Tibial nerve (tissue), 3 donors: ENCODE results near the gene CAMK1D.

Experiments used
- CTCF ChIP-seq, 5 experiments: fragments of 200-600 bp in 3 of 5; fragments of 450-650 bp in 2 of 5; sonication (generic) in 3 of 5; IDR thresholded peaks; one replicate each; pipeline ENCODE4 v1.5.1; 2016 to 2019; ENCODE audit warnings: antibody characterized with exemption in 5 of 5, mild to moderate bottlenecking in 3 of 5, moderate library complexity in 2 of 5
- POLR2A ChIP-seq, 2 donors: fragments of 450-650 bp; IDR thresholded peaks; one replicate each; pipeline ENCODE4 v1.6.1; 2017; ENCODE audit warnings: antibody characterized with exemption in 2 of 2, mild to moderate bottlenecking in 2 of 2, moderate library complexity in 2 of 2

- TF ChIP-seq CTCF (IDR thresholded peaks at IDR 0.05) (no peak), POLR2A (IDR thresholded peaks at IDR 0.05) (no peak)
Measured at GRCh38 chr10:12829831-12830390, 480.6 kb downstream of the CAMK1D start.
